Measurements from ENCODE around the gene FERMT3. TPM values are rescaled to one million over a fixed set of nuclear protein-coding genes. Genes with fewer than 3 reads are reported as not detected.
"Not testable (repeated sequence)": the region's sequence is repeated elsewhere in the genome, so short reads cannot be mapped to it uniquely, and the experiment has no call there.

FERMT3 gene
- polyA plus RNA-seq: 10 to 100 TPM; 11.4 to 32.2 (median 23.5) TPM
- long read RNA-seq, donor 1, partial matches to known transcripts: 36 of 112 reads
- long read RNA-seq, donor 1, other reads (novel, unspliced or antisense): 75 of 112 reads
- long read RNA-seq, donor 2, partial matches to known transcripts: 0 of 1 reads
- long read RNA-seq, donor 2, other reads (novel, unspliced or antisense): 0 of 1 reads
- long read RNA-seq, donor 3, partial matches to known transcripts: 14 of 14 reads
- long read RNA-seq, donor 3, other reads (novel, unspliced or antisense): 0 of 14 reads
- long read RNA-seq, donor 4: 0 reads
- long read RNA-seq, donor 5, partial matches to known transcripts: 5 of 5 reads
- long read RNA-seq, donor 5, other reads (novel, unspliced or antisense): 0 of 5 reads
- long read RNA-seq, donor 6, partial matches to known transcripts: 0 of 1 reads
- long read RNA-seq, donor 6, other reads (novel, unspliced or antisense): 0 of 1 reads
- long read RNA-seq, donor 7: 0 reads
- long read RNA-seq, donor 8: 0 reads
- long read RNA-seq, donor 9: 0 reads
- long read RNA-seq, donor 10, partial matches to known transcripts: 12 of 12 reads
- long read RNA-seq, donor 10, other reads (novel, unspliced or antisense): 0 of 12 reads

DNA sequence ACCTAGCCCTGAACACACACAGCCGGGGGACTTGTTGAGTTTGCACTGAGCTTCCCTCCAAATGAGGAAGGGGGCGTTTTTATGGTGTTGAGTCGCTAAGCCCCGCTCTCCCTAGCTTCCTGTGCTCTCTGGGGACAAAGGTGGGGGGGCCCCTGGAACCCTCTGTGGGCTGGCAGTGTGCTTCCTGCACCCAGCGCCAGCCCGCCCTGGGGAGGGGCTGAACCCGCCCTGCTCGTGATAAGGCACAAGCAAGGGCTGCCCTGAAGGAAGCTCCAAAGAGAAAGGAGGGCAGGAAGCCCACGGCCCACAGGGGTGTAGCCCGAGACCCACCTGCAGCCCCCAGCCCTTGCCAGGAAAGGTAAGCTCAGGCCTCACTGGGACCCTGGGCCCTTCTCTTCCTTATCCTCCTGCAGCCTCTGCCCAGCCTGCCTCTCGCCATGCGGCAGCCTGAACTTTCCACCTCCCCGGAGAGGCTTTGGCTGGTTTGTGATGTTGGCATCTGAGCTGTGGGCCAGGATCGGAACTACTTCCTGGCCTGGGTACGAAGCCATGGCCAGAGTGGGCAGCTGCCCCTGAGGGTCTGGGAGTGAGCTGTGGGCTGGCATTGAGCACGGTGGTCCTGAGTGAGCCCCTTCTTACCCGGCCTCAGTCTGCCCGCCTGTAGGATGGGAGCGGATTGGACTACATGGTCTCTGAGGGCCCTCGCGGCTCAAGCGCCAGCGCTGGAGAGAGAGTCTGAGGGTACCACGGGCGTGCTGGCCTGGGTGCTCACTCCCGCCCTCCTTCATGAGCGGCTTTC, at the start of gene FERMT3:
FERMT3 (plus strand) TSS at position 265 of the 799 bp plus-strand sequence. CDS start 644 bp downstream, outside the sequence.
- FAIRE-seq (no peak), DNase-seq (peak; percentile 89 to 93)
- peak within 1 kb of the TSS; percentile 71 to 82 (median 82) for H3K27ac ChIP-seq (ENCODE audit: low read depth in 1 of 3, low read length in 2 of 3)
- peak within 1 kb of the TSS; percentile 43 to 61 (median 51) for H3K4me3 ChIP-seq (ENCODE audit: low read depth in 1 of 3, low read length in 3 of 3)
- H3K9me3 ChIP-seq (ENCODE audit: control insufficient read depth in 2 of 2, insufficient read depth in 1 of 2, low read depth in 1 of 2, low read length in 1 of 2): no peaks in the 10 kb centered on the region
- H3K27me3 ChIP-seq (ENCODE audit: control insufficient read depth in 3 of 3, insufficient read depth in 3 of 3, low read length in 3 of 3): no peaks in the 10 kb centered on the region
- peaks cover 2 to 95% (median 9%) of the 10 kb centered on the region in 3 donors for H3K36me3 ChIP-seq (ENCODE audit: control insufficient read depth in 3 of 3, insufficient read depth in 2 of 3, low read depth in 1 of 3, low read length in 3 of 3)
- 27 to 48% (median 27%) methylated on average over 26 to 27 of the region's 27 CpGs for WGBS, 3 donors
- H3K4me1 ChIP-seq (ENCODE audit: control insufficient read depth in 3 of 3, insufficient read depth in 2 of 3, low read depth in 1 of 3, low read length in 2 of 3): peaks cover 0 to 38% (median 0%) of the 10 kb centered on the region in 3 donors

DNA sequence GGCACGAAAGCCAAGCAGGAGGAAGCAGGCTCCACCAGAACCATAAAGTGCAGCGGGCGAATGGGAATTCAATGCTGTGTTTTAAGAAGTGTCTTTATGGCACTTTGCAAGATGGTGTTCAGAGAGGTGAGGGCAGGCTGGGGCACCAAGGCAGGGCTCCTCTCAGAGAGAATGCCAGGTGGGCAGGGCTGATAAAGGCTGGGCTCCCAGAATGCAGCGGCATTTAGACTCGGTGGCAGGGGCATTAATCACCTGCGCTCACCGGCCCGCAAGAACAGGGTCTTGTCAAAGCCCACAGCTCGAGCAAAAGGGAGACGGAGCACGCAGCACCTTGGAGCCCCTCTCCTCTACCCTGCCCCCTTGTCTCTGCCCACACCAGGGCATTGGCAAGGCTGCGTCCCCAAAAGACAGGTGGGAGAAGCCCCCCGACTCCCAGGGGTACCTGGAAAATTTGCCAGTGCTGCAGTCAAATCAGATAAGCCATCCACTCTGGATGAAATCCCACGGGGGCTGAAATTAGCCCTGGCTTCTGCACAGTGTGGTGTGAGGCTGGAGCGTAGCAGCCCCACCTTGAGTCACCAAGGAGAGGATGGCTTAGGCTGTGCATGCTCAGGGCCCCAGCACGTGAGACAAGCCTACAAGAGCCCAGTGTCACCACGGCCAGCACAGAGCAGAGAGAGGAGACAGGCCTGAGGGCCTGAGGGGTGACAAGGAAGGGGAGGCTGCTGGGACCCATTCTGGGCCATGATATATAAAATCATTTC, 48.7 kb upstream of the FERMT3 start:
- Histone ChIP-seq H3K4me3 (ENCODE audit: low read depth in 1 of 3, low read length in 3 of 3) (no peak overlapping the region), H3K4me1 (ENCODE audit: control insufficient read depth in 3 of 3, insufficient read depth in 2 of 3, low read depth in 1 of 3, low read length in 2 of 3) (peaks cover 0 to under 1% (median 0%) of the 10 kb centered on the region in 3 donors)
- WGBS, 3 donors: 86 to 90% (median 88%) methylated on average over 17 of the region's 17 CpGs

DNA sequence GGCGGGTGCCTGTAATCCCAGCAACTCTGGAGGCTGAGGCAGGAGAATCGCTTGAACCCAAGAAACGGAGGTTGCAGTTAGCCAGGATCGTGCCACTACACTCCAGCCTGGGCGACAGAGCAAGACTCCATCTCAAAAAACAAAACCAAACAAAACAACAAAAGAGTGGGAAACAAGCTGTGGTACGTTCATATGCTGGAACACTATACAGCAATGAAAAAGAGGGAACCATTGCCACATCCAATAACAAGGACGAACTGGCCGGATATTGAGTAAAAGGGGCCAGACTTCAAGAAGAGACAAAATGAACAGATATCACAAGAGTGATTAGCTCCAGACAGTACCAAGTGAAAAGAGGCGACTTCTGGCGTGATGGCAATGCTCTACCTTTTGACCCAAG, 45.5 kb upstream of the FERMT3 start:
- Histone ChIP-seq H3K4me3 (ENCODE audit: low read depth in 1 of 3, low read length in 3 of 3) (no peak overlapping the region), H3K36me3 (ENCODE audit: control insufficient read depth in 3 of 3, insufficient read depth in 2 of 3, low read depth in 1 of 3, low read length in 3 of 3) (peaks cover 0 to 15% (median 0%) of the 10 kb centered on the region in 3 donors), H3K9me3 (ENCODE audit: control insufficient read depth in 2 of 2, insufficient read depth in 1 of 2, low read depth in 1 of 2, low read length in 1 of 2) (peaks cover 0 to 3% of the 10 kb centered on the region in 2 donors), H3K4me1 (ENCODE audit: control insufficient read depth in 3 of 3, insufficient read depth in 2 of 3, low read depth in 1 of 3, low read length in 2 of 3) (peaks cover 0 to 6% (median 0%) of the 10 kb centered on the region in 3 donors), H3K27me3 (ENCODE audit: control insufficient read depth in 3 of 3, insufficient read depth in 3 of 3, low read length in 3 of 3) (no peaks in the 10 kb centered on the region), H3K27ac (ENCODE audit: low read depth in 1 of 3, low read length in 2 of 3) (no peak overlapping the region)
- 95 to 97% (median 97%) methylated on average over 10 of the region's 10 CpGs for WGBS, 3 donors
- FAIRE-seq: no peak
- DNase-seq: no peak

More for the DNA sequence above, 48.7 kb upstream of the FERMT3 start:
- no peak overlapping the region for H3K27ac ChIP-seq (ENCODE audit: low read depth in 1 of 3, low read length in 2 of 3)
- H3K36me3 ChIP-seq (ENCODE audit: control insufficient read depth in 3 of 3, insufficient read depth in 2 of 3, low read depth in 1 of 3, low read length in 3 of 3): peaks cover 0 to 15% (median 0%) of the 10 kb centered on the region in 3 donors
- DNase-seq (no peak), FAIRE-seq (no peak)
- no peaks in the 10 kb centered on the region for H3K27me3 ChIP-seq (ENCODE audit: control insufficient read depth in 3 of 3, insufficient read depth in 3 of 3, low read length in 3 of 3)
- H3K9me3 ChIP-seq (ENCODE audit: control insufficient read depth in 2 of 2, insufficient read depth in 1 of 2, low read depth in 1 of 2, low read length in 1 of 2): no peaks in the 10 kb centered on the region

DNA sequence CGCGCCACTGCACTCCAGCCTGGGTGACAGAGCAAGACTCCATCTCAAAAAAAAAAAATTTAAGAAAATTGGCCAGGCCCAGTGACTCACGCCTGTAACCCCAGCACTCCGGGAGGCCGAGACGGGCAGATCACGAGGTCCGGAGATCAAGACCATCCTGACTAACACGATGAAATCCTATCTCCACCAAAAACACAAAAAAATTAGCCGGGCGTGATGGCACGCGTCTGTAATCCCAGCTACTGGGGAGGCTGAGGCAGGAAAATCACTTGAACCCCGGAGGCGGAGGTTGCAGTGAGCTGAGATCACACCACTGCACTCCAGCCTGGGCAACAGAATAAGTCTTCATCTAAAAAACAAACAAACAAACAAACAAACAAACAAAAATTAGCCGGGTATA, 43.8 kb upstream of the FERMT3 start:
- not testable (repeated sequence) for H3K4me3 ChIP-seq (ENCODE audit: low read depth in 1 of 3, low read length in 3 of 3); DNase-seq

DNA sequence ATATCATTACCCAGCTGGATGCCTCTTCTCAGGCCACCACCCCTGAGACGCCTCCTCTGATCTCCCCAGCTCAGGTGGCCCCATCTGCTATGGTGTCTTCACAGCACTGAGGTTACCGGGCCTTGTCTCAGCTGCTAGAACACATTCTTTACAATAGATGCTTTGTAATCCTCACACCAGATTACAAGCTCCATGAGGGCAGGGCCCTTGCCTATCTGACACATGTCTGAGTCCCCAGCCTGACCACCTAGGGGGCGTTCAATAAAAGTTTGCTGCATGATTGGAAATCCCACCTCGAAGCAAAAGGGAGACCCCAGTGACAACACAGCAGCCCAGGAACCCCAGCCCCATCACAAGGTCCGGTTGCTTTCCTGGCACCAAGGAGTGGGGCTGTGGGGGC, 42.6 kb upstream of the FERMT3 start:
- Histone ChIP-seq H3K4me1 (ENCODE audit: control insufficient read depth in 3 of 3, insufficient read depth in 2 of 3, low read depth in 1 of 3, low read length in 2 of 3) (peaks cover 0 to 12% (median 0%) of the 10 kb centered on the region in 3 donors), H3K27ac (ENCODE audit: low read depth in 1 of 3, low read length in 2 of 3) (no peak overlapping the region), H3K9me3 (ENCODE audit: control insufficient read depth in 2 of 2, insufficient read depth in 1 of 2, low read depth in 1 of 2, low read length in 1 of 2) (peaks cover 0 to 3% of the 10 kb centered on the region in 2 donors), H3K27me3 (ENCODE audit: control insufficient read depth in 3 of 3, insufficient read depth in 3 of 3, low read length in 3 of 3) (no peaks in the 10 kb centered on the region), H3K36me3 (ENCODE audit: control insufficient read depth in 3 of 3, insufficient read depth in 2 of 3, low read depth in 1 of 3, low read length in 3 of 3) (peaks cover 0 to 6% (median 0%) of the 10 kb centered on the region in 3 donors), H3K4me3 (ENCODE audit: low read depth in 1 of 3, low read length in 3 of 3) (no peak overlapping the region)
- FAIRE-seq: no peak
- 81 to 92% (median 90%) methylated on average over 5 of the region's 5 CpGs for WGBS, 3 donors
- DNase-seq: no peak

More for the DNA sequence above, 43.8 kb upstream of the FERMT3 start:
- not testable (repeated sequence) for H3K9me3 ChIP-seq (ENCODE audit: control insufficient read depth in 2 of 2, insufficient read depth in 1 of 2, low read depth in 1 of 2, low read length in 1 of 2); H3K36me3 ChIP-seq (ENCODE audit: control insufficient read depth in 3 of 3, insufficient read depth in 2 of 3, low read depth in 1 of 3, low read length in 3 of 3); H3K27ac ChIP-seq (ENCODE audit: low read depth in 1 of 3, low read length in 2 of 3); FAIRE-seq; H3K27me3 ChIP-seq (ENCODE audit: control insufficient read depth in 3 of 3, insufficient read depth in 3 of 3, low read length in 3 of 3)
- 91 to 96% (median 93%) methylated on average over 16 of the region's 16 CpGs for WGBS, 3 donors
- peaks cover 0 to 12% (median 0%) of the 10 kb centered on the region in 3 donors for H3K4me1 ChIP-seq (ENCODE audit: control insufficient read depth in 3 of 3, insufficient read depth in 2 of 3, low read depth in 1 of 3, low read length in 2 of 3)

DNA sequence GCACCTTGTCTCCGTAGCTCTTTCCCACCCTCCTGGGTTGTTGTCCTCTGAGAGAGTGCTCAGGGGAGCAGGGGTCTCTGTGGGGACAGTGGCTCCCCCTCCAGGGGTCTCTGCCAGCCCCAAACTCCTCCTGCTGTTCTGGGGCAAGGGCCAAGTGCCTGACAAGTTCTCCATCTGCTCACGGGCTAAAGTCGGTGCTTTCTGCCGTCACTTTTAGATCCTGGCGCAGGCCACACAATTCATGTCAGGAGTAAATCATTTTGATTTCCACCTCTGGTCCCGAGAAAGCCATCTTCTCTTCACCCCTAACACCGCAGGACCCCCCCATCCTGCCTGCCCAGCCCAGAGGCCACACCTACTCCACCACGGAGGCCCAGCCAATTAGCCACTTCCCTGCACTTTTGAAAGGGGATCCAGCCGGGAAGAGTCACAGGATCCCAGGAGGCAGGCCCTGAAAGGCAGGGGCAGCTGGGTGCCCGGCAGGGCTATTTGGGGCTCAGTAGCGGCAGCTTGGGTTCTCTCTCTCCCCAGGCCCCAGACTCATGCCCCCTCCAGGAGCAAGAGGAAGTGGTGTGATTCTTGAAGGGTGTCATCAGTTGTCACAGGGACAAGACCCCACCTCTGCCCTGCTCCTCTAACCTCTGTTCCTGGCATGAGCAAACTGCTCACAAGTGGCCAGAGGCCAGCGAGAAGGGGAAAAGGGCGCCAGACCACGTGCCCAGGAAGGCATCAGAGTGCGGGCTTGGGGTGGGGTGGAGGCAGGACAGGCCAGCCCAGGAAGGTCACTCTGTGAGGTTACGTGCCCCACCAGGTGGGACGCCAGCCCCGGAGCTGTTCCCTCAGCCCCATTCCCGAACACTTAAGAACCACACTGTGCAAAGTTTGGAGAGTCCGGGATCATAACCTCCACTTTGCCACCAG, 41.9 kb upstream of the FERMT3 start:
- WGBS, 3 donors: 32 to 55% (median 41%) methylated on average over 20 of the region's 20 CpGs
- Histone ChIP-seq H3K27ac (ENCODE audit: low read depth in 1 of 3, low read length in 2 of 3) (no peak overlapping the region), H3K4me1 (ENCODE audit: control insufficient read depth in 3 of 3, insufficient read depth in 2 of 3, low read depth in 1 of 3, low read length in 2 of 3) (peaks cover 0 to 12% (median 0%) of the 10 kb centered on the region in 3 donors), H3K36me3 (ENCODE audit: control insufficient read depth in 3 of 3, insufficient read depth in 2 of 3, low read depth in 1 of 3, low read length in 3 of 3) (peaks cover 0 to 6% (median 0%) of the 10 kb centered on the region in 3 donors), H3K4me3 (ENCODE audit: low read depth in 1 of 3, low read length in 3 of 3) (peak overlapping the region; percentile 63 to 76 (median 76)), H3K9me3 (ENCODE audit: control insufficient read depth in 2 of 2, insufficient read depth in 1 of 2, low read depth in 1 of 2, low read length in 1 of 2) (peaks cover 0 to 3% of the 10 kb centered on the region in 2 donors), H3K27me3 (ENCODE audit: control insufficient read depth in 3 of 3, insufficient read depth in 3 of 3, low read length in 3 of 3) (no peaks in the 10 kb centered on the region)
- peak; percentile 33 to 35 for DNase-seq
- FAIRE-seq: no peak

DNA sequence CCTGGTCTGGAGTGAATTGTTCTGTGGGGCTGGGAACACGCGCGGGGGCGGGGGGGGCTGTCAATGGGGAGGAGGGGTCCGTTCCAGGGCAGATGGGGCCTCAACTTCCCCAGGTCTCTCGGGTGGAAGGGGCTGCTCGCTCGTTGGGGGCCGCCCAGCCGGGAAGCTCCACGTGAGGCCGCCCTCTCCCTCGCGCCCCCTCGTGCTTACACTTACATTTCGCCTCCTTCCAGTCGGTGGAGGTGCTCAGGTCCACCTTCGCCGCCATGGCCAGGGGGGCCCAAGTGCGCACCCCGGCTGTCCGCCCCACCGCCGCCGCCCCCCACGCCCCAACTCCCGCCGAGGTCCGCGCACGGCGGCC, 41.1 kb upstream of the FERMT3 start:
- Histone ChIP-seq H3K27me3 (ENCODE audit: control insufficient read depth in 3 of 3, insufficient read depth in 3 of 3, low read length in 3 of 3) (no peaks in the 10 kb centered on the region), H3K4me3 (ENCODE audit: low read depth in 1 of 3, low read length in 3 of 3) (peak overlapping the region; percentile 63 to 76 (median 76)), H3K4me1 (ENCODE audit: control insufficient read depth in 3 of 3, insufficient read depth in 2 of 3, low read depth in 1 of 3, low read length in 2 of 3) (peaks cover 0 to 12% (median 0%) of the 10 kb centered on the region in 3 donors), H3K9me3 (ENCODE audit: control insufficient read depth in 2 of 2, insufficient read depth in 1 of 2, low read depth in 1 of 2, low read length in 1 of 2) (peaks cover 0 to 3% of the 10 kb centered on the region in 2 donors), H3K27ac (ENCODE audit: low read depth in 1 of 3, low read length in 2 of 3) (peak overlapping the region in 1 of 3 donors; percentile 3), H3K36me3 (ENCODE audit: control insufficient read depth in 3 of 3, insufficient read depth in 2 of 3, low read depth in 1 of 3, low read length in 3 of 3) (peaks cover 0 to 2% (median 0%) of the 10 kb centered on the region in 3 donors)
- 0 to 1% (median 1%) methylated on average over 11 to 32 of the region's 32 CpGs for WGBS, 3 donors
- FAIRE-seq (no peak), DNase-seq (no peak)
